HTERT RPE-1 (cell line): ENCODE data around the gene CHAT.
"Not testable (repeated sequence)": the region's sequence is repeated elsewhere in the genome, so short reads cannot be mapped to it uniquely, and the experiment has no call there.

Source experiments
- in situ Hi-C: fragments of 300-500 bp; cut with MboI; formaldehyde crosslinking; loops from 4 replicates; pipeline ENCODE4 v1.14.3; 2020; ENCODE audit warnings: low sequenced_read_pairs

Gene CHAT

DNA sequence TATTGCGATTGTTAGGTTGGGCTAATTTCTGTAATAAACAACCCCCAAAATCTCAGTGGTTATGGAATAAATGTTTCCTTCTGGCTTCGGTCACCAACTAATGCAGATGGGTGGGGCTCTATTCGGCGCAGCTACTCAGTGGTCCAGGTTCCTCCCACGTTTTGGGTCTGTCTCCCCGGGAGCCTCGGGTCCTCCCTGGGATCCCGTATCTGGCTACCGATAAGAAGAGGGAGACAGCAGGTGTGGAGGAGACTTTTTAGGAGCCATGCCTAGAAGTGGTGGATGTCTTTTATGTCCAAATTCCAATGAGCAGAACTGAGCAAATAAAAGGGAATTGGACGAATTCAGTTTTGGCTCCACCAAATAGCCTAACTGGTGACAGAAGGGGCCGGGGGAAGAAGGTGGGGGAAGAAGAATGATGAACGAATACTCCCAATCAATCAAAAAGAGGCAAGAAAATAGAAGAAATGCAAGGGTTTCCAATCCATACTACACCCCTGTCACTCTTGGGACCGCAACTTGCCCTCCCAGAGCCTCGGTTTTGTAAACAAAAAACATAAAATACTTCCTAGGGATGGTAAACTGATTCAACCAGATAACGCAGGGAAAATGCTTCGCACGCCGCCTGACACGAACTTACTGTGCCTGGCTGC, 65.1 kb downstream of the CHAT start:
- in situ Hi-C loops = no loop called here

DNA sequence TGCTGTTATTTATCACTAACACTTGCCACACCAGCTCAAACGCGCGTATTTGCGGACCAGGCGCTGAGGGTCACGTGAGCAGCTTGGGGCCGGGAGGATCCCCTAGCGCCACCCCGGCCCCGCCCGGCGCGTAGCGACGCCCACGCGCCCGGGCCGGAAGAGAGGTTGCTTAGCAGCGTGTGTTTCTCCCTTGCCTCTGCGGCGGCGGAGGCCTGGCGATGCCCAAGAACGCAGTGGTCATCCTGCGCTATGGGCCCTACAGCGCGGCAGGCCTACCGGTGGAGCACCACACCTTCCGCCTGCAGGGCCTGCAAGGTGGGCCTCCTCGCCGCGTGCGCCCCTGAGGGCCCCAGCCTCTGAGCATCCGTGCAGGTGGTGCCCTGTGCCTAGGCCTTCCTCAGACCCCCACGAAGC, 65.7 kb downstream of the CHAT start, which contains the start of gene C10orf53:
TSS of gene C10orf53 (plus strand) at position 172 of the 414 bp plus-strand sequence. CDS start at position 219, 47 bp downstream.
- in situ Hi-C loops = no loop called here

DNA sequence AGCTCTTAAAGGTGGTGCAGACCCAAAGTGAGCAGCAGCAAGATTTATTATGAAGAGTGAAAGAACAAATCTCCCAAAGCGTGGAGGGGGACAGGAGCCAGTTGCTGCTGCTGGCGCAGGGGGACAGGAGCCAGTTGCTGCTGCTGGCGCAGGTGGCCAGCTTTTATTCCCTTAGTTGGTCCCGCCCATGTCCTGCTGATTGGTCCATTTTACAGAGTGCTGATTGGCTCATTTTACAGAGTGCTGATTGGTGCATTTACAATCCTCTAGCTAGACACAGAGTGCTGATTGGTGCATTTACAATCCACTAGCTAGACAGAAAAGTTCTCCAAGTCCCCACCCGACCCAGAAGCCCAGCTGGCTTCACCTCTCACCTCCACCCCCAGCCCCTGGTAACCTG, 68.6 kb downstream of the CHAT start:
- in situ Hi-C loops = not testable (repeated sequence)

DNA sequence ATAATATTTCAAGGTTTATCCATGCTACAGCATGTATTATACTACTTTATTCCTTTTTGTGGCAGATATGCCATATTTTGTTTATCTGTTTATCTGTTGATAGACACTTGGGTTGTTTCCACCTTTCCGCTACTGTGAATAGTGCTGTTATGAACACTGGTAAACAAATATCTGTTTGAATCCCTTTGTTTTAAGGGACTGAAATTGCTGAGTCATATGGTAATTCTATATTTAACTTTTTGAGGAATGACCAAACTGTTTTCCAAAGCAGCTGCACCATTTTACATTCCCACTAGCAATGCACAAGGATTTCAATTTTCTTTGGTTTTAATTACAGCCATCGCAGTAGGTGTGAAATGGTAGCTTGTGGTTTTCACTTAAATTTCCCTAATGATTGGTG, 69.0 kb downstream of the CHAT start:
- in situ Hi-C loops = no loop called here

DNA sequence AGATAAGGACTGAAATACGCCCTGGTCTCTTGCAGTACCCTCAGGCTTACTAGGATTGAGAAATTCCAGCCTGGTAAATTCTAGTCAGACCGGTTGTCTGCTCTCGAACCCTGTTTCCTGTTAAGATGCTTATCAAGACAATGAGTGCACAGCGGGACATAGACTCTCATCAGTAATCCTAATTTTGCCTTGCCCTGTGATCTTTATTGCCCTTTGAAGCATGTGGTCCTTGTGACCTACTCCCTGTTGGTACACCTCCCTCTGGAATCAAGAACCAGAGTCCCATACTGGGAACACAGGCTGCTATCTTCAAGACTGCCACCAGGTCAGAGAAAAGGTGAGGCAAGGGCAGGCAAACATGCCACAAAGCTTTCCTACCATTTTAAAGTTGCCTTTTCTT, 72.8 kb downstream of the CHAT start:
- in situ Hi-C loops = no loop called here

DNA sequence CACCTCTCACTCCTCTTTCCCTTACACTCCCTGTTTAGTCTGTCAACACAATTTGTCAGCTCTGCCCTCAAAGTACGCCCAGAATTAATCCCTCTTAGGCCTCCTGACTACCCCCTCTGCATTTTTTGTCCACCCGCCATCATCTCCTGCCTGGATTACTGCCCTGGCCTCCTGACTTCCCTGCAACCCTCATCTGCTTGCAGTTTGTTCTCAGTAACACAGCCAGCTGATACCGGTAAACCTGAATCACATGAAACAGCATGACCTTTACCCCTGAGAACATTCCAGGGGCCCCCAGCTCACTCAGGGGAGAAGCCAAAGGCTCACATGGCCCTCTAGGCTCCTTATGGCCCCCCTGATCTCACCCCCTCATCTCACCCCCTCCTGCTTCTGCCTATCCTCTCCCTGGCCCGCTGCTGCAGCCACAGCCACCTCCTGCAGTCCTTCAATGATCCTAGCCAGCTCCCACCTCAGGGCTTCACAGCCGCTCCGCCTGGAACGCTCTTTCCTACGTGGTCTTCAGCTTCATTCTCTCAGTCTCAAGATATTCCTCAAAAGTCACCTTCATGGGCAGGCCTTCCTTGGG, 74.5 kb downstream of the CHAT start:
- in situ Hi-C loops = no loop called here

DNA sequence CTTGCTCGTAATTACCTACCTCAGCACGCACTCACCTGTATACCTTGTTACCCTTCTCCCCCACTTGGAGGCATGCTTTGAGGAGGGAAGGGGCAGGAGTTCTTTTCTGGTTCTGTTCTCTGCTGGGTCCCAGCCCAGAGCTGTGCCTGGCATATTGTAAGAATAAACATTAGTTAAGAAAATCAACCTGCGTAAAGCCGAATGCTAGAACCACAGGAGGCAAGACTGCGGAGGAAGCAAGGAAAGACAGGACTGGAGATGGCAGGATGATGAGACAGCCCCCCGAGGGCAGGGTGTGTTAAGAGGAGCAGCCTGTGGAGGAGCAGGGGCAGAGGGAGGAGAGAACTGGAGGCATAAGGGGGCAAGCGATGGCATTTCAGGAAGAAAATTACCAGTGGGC, 75.1 kb downstream of the CHAT start:
- in situ Hi-C loops = no loop called here

DNA sequence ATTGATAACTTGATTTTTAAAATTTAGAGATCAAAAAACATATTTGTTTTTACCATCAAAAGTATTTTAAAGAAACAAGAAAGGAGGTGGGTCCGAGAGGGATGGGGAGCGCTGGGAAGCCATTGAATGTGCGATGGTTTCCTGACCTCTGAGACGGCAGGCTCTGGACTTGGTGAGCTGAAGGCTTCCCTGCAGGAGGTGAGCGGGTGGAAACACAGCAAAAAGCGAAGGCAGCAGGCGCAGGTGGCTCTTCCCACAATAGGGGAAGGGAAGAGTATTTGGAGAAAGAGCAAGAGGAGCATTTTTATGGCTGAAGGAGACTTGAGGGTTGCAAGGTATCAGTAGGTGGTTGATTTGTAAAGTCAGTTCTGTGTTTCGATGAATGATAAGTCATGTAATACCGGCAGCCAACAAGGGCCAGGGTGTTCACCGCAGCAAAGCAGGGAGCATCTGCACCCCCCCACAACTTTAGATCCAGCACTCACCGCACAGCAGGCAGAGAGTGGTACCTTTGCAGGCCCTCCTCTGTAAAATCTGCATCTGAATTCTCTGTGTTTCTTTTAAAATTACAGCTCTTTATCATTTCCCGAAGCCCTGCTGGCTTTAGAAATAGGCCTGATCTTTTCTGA, 76.2 kb downstream of the CHAT start:
- in situ Hi-C loops = no loop called here

DNA sequence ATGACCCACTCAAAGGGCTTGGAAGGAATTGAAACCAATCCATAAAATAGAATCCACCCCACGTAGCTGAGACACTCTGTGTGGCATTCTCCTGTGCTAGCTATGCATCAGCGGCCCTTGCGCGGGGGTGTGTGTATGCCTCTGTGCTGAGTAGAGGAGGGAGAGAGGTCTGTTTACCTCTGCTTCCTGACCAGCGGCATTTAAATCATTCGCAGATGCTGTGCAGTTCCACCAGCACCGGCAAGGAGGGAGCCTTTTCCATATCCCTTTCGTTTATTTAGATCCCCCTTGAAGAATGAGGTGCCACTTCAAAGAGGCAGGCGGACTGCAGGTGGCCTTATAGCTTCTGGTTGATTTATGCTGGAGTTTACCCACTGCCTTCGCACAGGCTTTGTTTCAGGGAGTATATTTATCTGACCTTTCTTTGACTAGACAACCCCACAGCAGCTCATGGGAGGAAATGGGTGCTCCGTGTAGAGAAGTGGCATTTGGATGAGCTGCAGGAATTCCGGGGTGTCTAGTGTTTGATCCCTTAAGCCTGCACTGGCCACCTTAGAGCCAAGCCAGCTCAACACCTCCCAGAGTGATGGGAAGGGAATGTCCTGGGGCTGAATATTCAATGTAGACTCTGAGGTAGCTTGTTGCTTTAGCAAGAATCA, 77.0 kb downstream of the CHAT start:
- in situ Hi-C loops = no loop called here

DNA sequence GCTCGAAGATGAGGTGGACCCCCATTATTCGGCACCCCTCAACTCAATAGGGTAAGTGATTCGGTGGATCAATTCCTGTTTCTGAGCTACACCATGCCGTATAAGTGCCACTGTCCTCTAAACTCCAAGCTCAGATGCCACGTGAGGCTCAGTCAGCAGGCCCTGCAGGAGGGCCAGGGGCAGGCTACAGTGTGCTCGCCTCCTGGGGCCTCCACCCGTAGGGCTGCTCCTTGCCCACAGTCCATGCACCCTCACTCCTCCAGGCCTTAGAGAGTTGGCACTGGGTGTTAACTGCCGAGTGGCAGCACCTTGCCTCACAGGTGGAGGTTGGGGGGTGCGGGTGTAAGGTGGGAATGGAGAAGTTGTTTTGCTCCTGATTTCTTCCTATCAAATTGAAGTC, 77.8 kb downstream of the CHAT start:
- in situ Hi-C loops = no loop called here

DNA sequence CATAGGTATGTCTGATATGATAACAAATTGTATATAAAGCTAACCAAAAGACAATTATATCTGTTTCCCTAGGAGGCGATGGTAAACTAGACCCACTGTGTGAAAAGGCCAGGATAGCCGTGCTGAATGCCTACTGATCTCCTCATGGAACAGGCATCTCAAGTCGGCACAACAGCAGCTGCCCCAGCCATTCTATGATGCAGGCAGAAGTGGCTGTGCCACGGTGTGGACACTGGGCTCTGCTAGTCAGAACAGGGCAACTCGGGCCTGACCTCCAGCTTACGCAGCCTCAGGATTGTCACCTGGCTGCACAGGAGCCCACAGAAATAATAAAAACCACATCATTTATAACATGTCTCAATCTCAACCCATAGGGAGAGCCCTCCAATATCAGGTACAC, 80.6 kb downstream of the CHAT start:
- in situ Hi-C loops = no loop called here

DNA sequence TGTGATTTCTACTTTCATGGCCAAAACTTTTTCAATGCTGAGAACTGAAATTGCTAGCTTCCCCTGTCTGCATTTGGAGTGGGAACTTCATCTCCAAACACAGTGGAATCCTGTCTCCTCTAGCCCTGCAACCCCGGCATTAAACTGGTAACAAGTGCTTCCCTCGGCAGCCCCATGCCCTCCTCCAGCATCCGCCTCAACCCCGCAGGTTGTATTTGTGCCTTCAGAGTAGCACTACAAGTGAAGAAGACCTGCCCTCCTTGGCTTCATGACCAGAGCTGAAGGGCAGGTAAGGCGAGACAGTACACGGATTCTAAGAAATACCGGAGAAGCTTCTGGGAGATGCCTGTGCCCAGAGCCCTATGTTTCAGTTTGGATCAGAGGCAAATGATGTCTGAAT, 82.5 kb downstream of the CHAT start:
- in situ Hi-C loops = no loop called here

DNA sequence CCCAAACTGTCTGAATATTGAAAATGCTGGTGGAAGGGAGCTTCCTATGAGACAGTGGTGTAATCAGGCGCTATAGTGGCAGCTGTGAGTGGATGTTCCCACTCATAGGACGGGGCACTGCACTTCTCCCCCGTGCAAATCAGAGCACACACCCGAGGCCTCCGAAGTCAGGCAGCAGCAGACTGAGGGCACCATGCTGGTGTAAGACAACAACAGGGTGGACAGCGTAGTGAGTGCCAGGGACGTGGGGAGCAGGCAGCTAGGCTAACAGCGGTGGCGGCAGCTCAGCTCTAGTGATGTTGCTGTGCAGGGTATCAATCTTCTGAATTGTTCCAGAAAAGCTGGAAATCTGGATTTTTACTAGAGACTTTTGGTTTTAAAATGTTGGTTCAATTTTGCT, 84.8 kb downstream of the CHAT start:
- in situ Hi-C loops = no loop called here

DNA sequence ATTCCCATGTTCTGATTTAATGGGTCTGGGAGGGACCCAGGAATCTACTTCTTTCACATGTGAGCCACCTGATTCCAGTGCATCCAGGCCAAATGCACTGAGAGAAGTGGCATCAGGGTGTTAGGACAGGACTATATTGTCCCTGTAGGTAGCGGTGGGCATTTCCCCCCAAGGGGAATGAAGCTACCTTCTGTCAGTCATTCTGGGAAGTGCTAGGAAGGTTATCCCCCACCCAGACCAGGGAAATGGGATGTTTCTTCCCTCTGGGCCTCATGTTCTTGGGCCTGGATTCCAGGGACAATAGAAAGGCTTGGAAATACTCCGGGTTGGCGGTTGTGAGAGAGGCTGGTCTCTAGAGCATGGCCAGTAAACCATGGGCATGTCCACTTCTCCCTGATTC, 86.4 kb downstream of the CHAT start:
- in situ Hi-C loops = no loop called here

DNA sequence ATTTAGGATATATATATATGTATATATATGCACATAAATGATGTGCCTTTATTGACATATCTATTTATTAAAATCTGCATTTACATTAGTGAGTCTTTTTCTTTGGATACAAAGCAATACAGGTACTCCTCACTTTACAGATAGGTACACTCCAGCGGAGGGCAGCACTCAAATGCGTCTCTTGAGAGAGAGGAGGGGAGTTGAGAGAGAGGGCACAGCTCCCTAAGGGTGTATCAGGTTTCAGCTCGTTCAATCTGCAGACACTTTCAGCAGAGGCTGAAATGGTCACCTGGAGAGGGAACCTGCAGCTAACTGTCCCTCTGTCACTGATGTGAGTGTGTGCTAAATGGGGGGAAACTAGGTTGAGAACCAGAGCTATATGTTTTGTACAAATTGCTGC, 87.2 kb downstream of the CHAT start:
- in situ Hi-C loops = no loop called here

DNA sequence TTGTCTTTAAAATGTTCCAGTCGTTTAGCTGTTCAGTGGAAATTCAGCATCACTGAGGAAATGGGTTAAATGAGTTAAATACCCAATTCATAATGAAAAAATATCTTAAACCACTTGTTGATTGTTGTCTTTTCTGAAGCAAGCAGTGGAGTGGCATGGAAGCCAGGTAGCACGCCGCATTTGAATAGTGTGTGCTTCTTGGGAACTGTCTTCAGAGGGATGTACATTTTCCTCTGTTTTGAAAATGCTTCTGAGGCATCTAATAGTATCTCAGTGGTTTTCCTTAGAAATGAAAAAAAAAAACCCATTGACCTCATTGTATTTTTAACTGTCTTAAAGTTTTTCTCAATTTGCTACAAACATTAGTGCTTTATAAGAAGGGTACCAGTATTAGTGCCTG, 93.7 kb downstream of the CHAT start:
- in situ Hi-C loops = no loop called here

DNA sequence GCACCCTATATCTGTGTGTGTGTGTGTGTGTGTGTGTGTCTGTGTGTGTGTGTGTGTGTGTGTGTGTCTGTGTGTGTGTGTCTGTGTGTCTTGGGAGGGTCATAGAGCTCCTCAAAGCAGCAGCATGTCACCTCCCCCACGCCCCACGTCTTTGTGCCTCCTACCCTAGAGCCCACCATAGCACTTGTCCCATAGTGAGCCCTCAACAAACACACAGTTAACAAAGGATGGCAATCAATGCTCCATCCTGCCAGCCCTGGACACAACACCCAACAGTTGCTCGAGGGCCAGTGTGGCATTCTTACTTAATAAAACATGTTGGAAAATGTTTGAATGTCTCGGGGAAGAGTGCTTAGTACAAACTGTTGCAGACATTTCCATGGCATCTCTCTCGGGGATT, 96.1 kb downstream of the CHAT start:
- in situ Hi-C loops = no loop called here

DNA sequence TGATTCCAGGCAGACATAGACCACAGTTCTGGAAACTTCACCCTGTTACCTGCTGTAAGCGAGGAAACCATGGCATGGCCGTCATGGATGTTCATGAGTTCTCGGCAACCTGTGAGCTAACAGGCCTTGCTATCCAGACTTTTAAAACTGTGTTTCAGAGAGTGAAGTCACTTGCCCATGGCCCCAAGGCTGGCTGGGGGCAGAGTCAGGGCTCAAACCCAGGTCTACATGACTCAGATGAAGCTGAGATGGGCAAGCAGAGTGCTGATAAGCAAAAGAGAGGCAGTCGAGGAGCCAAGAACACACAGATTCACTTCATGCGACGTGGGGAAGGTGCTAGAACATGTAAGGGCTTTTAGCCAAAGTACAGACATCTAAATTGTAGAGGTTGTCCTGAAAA, 97.1 kb downstream of the CHAT start:
- in situ Hi-C loops = no loop called here

DNA sequence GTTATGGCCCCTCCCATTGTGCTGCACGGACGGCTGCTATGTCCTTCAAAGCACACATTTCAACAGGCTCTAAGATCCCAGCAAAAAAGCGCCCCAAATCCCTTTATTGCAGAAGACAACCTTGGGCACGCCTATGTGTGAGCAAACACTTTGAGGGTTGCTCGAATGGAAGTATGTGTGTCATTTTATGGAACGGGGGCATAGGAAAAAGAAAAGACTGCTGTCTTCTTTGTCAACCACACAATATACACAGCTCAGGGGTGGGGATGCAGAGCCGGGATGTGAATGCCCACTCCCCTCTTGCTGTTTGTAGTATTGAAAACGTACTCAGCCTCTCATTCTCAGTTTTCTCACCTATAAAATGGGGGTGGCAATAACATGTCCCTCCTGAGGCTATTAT, 97.6 kb downstream of the CHAT start:
- in situ Hi-C loops = no loop called here

DNA sequence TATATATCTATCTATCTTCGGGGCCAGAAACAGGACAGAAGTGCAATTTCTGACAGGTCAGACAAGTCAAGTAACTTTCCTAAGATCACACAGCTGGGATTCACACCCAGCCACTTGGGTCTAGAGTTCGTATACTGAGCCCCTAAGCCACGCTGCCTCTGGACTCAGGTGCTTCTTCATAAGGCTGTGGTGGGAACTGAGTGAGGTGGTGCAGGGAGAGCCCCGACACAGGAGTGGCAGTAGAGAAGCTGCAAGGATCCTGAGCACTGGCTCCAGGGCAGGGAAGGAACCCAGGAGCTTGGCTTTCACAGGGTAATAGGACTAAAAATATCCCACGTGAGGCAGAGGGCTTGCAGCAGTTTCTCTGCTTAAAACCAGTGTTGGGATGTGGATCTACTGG, 99.4 kb downstream of the CHAT start:
- in situ Hi-C loops = no loop called here
